HCT116 (cell line): ENCODE measurements around the gene TMC1. TPM values are rescaled to one million over a fixed set of nuclear protein-coding genes. Genes with fewer than 3 reads are reported as not detected.

Experiments used
- ATAC-seq: fragments of 200-7000 bp; cut with Tn5 transposase; 2 replicates; pipeline ENCODE4 v1.9.1; 2020; ENCODE audit warnings: mild to moderate bottlenecking, moderate library complexity
- BruUV-seq: library from RNA; stranded (reverse); fragments of 400-500 nt; replicated peaks from 2 replicates; lab custom pipeline; 2021; lab: Mats Ljungman, UMichigan
- CTCF ChIA-PET: fragments of 300-600 bp; sonication (Branson Sonifier 250); formaldehyde crosslinking; loops from one replicate; lab custom pipeline; 2021; ENCODE audit warnings: antibody characterized with exemption; lab: Charles Lee
- POLR2A ChIA-PET: fragments of 300-600, 350-600 bp; sonication (Branson Sonifier 250); formaldehyde crosslinking; loops from one replicate; lab custom pipeline; 2021; ENCODE audit warnings: antibody characterized with exemption; lab: Charles Lee
- RAD21 ChIA-PET, 2 experiments: fragments of 300-600 bp; sonication (Branson Sonifier 250); formaldehyde crosslinking; loops; one replicate each; lab custom pipeline; 2023; ENCODE audit warnings: low total read pairs in 2 of 2; ENCODE audit not compliant: uncharacterized antibody in 2 of 2, unreplicated experiment in 2 of 2, low non-redundant PET in 1 of 2; lab: Charles Lee
- DNase-seq: peaks from one replicate; pipeline ENCODE4 v3.0.0-alpha.2; 2010; ENCODE audit warnings: low read depth, low spot score
- H2AFZ ChIP-seq: fragments of 200-600 bp; shearing (Covaris generic), sonication (generic); 2 replicates; pipeline ENCODE4 v1.6.1; 2017; ENCODE audit warnings: low read depth, mixed run types, mixed read lengths, antibody characterized with exemption, low read length; ENCODE audit not compliant: poor library complexity, severe bottlenecking
- H3K27ac ChIP-seq: 2 replicates; pipeline ENCODE4 v1.5.1; 2012; ENCODE audit warnings: low read depth, low read length
- H3K27me3 ChIP-seq: fragments of 200-600 bp; sonication (generic); 2 replicates; pipeline ENCODE4 v1.6.1; 2016; ENCODE audit warnings: mixed run types, low read length, mixed read lengths; ENCODE audit not compliant: insufficient read depth
- H3K36me3 ChIP-seq, 2 experiments: fragments of 200-500 bp in 1 of 2; fragments of 200-600 bp in 1 of 2; sonication (Bioruptor generic) in 1 of 2; sonication (generic) in 1 of 2; 2 replicates each; pipeline versions ENCODE4 v1.5.1 to v1.6.1; 2014 to 2016; ENCODE audit warnings: low read length in 2 of 2, inconsistent platforms in 1 of 2, mixed read lengths in 1 of 2, mixed run types in 1 of 2; ENCODE audit not compliant: insufficient read depth in 2 of 2, control insufficient read depth in 1 of 2
- H3K4me1 ChIP-seq, 2 experiments: fragments of 200-600 bp in 1 of 2; sonication (generic) in 1 of 2; 2 replicates each; pipeline versions ENCODE4 v1.5.1 to v1.6.1; 2012 to 2017; ENCODE audit warnings: low read length in 2 of 2, inconsistent platforms in 1 of 2, mild to moderate bottlenecking in 1 of 2, mixed read lengths in 1 of 2, mixed run types in 1 of 2, moderate library complexity in 1 of 2; ENCODE audit not compliant: insufficient read depth in 2 of 2, control insufficient read depth in 1 of 2
- H3K4me2 ChIP-seq: fragments of 200-600 bp; sonication (generic); 2 replicates; pipeline ENCODE4 v1.6.1; 2017; ENCODE audit warnings: mixed run types, low read length, mixed read lengths
- H3K4me3 ChIP-seq, 2 experiments: fragments of 200-600 bp in 1 of 2; sonication (generic) in 1 of 2; replicated peaks in 1 of 2; 2 replicates each; pipeline ENCODE4 v1.5.1; 2011 to 2016; ENCODE audit warnings: low read length in 2 of 2, control low read depth in 1 of 2, low read depth in 1 of 2, mild to moderate bottlenecking in 1 of 2, mixed read lengths in 1 of 2, mixed run types in 1 of 2
- H3K79me2 ChIP-seq: fragments of 200-600 bp; sonication (generic); 2 replicates; pipeline ENCODE4 v1.6.1; 2017; ENCODE audit warnings: mild to moderate bottlenecking, mixed run types, low read length, moderate library complexity, mixed read lengths; ENCODE audit not compliant: insufficient read depth
- H3K9ac ChIP-seq: fragments of 200-600 bp; sonication (generic); 2 replicates; pipeline ENCODE4 v1.6.1; 2016; ENCODE audit warnings: low read length, mixed read lengths
- H3K9me2 ChIP-seq: fragments of 200-600 bp; sonication (generic), shearing (Covaris generic); 2 replicates; pipeline ENCODE4 v1.6.1; 2017; ENCODE audit warnings: mixed run types, mild to moderate bottlenecking, moderate library complexity; ENCODE audit not compliant: insufficient read depth
- H3K9me3 ChIP-seq, 2 experiments: fragments of 200-500 bp in 1 of 2; fragments of 200-600 bp in 1 of 2; sonication (Bioruptor generic) in 1 of 2; sonication (generic) in 1 of 2; 2 replicates each; pipeline ENCODE4 v1.6.1; 2014 to 2017; ENCODE audit warnings: low read length in 2 of 2, mixed read lengths in 2 of 2, inconsistent platforms in 1 of 2, low read depth in 1 of 2, mild to moderate bottlenecking in 1 of 2, mixed run types in 1 of 2, moderate library complexity in 1 of 2; ENCODE audit not compliant: control insufficient read depth in 1 of 2, insufficient read depth in 1 of 2
- H4K20me1 ChIP-seq: fragments of 200-600 bp; sonication (generic), shearing (Covaris generic); 2 replicates; pipeline ENCODE4 v1.6.1; 2017; ENCODE audit warnings: mixed run types, mild to moderate bottlenecking, moderate library complexity; ENCODE audit not compliant: insufficient read depth
- EGR1 ChIP-seq: IDR thresholded peaks from 2 replicates; pipeline ENCODE4 v1.6.1; 2012; ENCODE audit warnings: low read depth
- ELF1 ChIP-seq: IDR thresholded peaks from 2 replicates; pipeline ENCODE4 v1.6.1; 2012; ENCODE audit warnings: low read depth, borderline replicate concordance
- EZH2 ChIP-seq: fragments of 200-600 bp; sonication (generic); IDR thresholded peaks from 2 replicates; pipeline ENCODE4 v1.6.1; 2017; ENCODE audit warnings: antibody characterized with exemption, mixed run types
- EZH2phosphoT487 ChIP-seq: fragments of 200-600 bp; IDR thresholded peaks from 2 replicates; pipeline ENCODE4 v1.6.1; 2018; ENCODE audit warnings: antibody characterized with exemption, borderline replicate concordance
- FOSL1 ChIP-seq: IDR thresholded peaks from 2 replicates; pipeline ENCODE4 v1.6.1; 2012; ENCODE audit warnings: low read depth
- JUND ChIP-seq: IDR thresholded peaks from 2 replicates; pipeline ENCODE4 v1.6.1; 2012
- POLR2A ChIP-seq: IDR thresholded peaks from 2 replicates; pipeline ENCODE4 v1.7.0; 2011; ENCODE audit warnings: borderline replicate concordance; ENCODE audit not compliant: insufficient read depth, insufficient read length; ENCODE audit errors: extremely low read depth
- POLR2AphosphoS5 ChIP-seq: IDR thresholded peaks from 2 replicates; pipeline ENCODE4 v1.6.1; 2011; ENCODE audit warnings: mild to moderate bottlenecking, low read depth, low read length, moderate library complexity
- RAD21 ChIP-seq: IDR thresholded peaks from 2 replicates; pipeline ENCODE4 v1.6.1; 2012; ENCODE audit warnings: low read depth, mild to moderate bottlenecking
- SIN3A ChIP-seq: IDR thresholded peaks from 2 replicates; pipeline ENCODE4 v1.6.1; 2012; ENCODE audit warnings: low read depth
- SP1 ChIP-seq: IDR thresholded peaks from 2 replicates; pipeline ENCODE4 v1.6.1; 2012; ENCODE audit warnings: low read depth
- SRF ChIP-seq: IDR thresholded peaks from 2 replicates; pipeline ENCODE4 v1.6.1; 2012; ENCODE audit warnings: low read depth
- YY1 ChIP-seq: IDR thresholded peaks from 2 replicates; pipeline ENCODE4 v1.6.1; 2011; ENCODE audit warnings: low read length, low read depth, moderate library complexity, mild to moderate bottlenecking; ENCODE audit not compliant: insufficient replicate concordance; ENCODE audit errors: extremely low read depth
- ZNF274 ChIP-seq: fragments of 200-500 bp; sonication (Bioruptor generic); IDR thresholded peaks from 2 replicates; pipeline ENCODE4 v1.6.1; 2014; ENCODE audit warnings: mild to moderate bottlenecking, low read depth, low read length, inconsistent platforms
- intact Hi-C: fragments of 100-400 bp; cut with micrococcal nuclease; formaldehyde crosslinking; loops from 2 replicates; pipeline ENCODE4 v1.10.0; 2022
- total RNA-seq: library from RNA; stranded (reverse); gene quantifications from one replicate; pipeline ENCODE4 v1.2.1, GENCODE V29; 2021; ENCODE audit not compliant: unreplicated experiment
- TF ChIP-seq, protein P1 (sequence below): IDR thresholded peaks from 2 replicates; pipeline ENCODE4 v1.6.1; 2012; ENCODE audit warnings: low read depth
- TF ChIP-seq, protein P2 (sequence below): IDR thresholded peaks from 2 replicates; pipeline ENCODE4 v1.6.1; 2012
- TF ChIP-seq, protein P3 (sequence below), 3 experiments: fragments of 200-600 bp in 1 of 3; sonication (generic) in 1 of 3; IDR thresholded peaks in 2 of 3; conservative IDR thresholded peaks in 1 of 3; 2 replicates each; pipeline ENCODE4 v1.5.1; 2012 to 2017; ENCODE audit warnings: low read depth in 2 of 3, low read length in 2 of 3, antibody characterized with exemption in 1 of 3, borderline replicate concordance in 1 of 3, control low read depth in 1 of 3, mild to moderate bottlenecking in 1 of 3, mixed read lengths in 1 of 3, mixed run types in 1 of 3, moderate library complexity in 1 of 3; ENCODE audit not compliant: insufficient read depth in 1 of 3

TMC1 gene
- total RNA-seq, 1 experiment from 2014 or later, result 0.57 TPM

DNA sequence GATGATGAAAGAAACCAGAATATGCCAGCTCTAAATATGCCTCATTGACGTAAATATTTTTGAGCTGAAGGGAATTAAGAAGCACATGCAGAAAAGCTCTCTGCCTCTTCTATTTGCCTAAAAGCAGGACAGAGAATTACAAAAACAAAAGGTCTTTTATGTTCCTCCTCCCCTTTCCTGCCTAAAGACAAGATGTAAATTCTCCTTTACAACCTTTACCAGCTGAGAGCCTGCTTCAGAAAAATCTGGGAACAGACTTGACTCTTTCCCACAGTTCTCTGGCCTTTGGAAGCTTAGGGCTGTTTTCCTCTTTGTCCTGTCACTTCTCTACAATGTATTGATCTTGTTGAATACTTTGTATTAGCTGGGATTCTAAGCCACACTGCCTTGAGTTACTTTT, 199.7 kb downstream of the TMC1 start:
- H3K79me2 ChIP-seq, result no peaks in the 10 kb centered on the region

DNA sequence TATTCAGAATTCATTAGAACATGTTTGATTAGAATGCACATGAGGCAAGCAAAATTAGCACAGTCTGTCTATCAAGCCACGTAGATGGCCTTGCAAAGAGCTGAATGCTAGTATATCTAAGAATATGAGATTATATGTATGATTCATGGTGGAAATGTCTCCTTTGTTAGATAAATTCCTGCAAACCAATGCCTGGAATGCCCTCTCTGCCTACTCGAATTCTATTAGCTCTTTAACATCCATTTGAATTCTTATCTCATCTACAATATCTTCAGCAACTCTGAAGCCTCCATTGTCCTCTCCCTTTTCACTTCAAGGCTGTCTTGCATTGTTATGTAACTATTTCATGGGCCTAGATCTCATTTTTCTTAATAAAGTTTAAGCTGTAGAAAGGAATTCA, 205.5 kb downstream of the TMC1 start:
- H3K79me2 ChIP-seq, result no peaks in the 10 kb centered on the region
- H3K4me1 ChIP-seq, result no peaks in the 10 kb centered on the region
- no peaks in the 10 kb centered on the region for H3K27me3 ChIP-seq
- H2AFZ ChIP-seq, result no peak overlapping the region
- H3K27ac ChIP-seq, result no peak overlapping the region
- POLR2A ChIA-PET, result no interaction called here
- TF ChIP-seq SP1 (no peak), SIN3A (no peak), YY1 (no peak), POLR2A (no peak), POLR2AphosphoS5 (no peak), JUND (no peak), EGR1 (no peak), SRF (no peak), FOSL1 (no peak)
- TF ChIP-seq, protein P1, sequence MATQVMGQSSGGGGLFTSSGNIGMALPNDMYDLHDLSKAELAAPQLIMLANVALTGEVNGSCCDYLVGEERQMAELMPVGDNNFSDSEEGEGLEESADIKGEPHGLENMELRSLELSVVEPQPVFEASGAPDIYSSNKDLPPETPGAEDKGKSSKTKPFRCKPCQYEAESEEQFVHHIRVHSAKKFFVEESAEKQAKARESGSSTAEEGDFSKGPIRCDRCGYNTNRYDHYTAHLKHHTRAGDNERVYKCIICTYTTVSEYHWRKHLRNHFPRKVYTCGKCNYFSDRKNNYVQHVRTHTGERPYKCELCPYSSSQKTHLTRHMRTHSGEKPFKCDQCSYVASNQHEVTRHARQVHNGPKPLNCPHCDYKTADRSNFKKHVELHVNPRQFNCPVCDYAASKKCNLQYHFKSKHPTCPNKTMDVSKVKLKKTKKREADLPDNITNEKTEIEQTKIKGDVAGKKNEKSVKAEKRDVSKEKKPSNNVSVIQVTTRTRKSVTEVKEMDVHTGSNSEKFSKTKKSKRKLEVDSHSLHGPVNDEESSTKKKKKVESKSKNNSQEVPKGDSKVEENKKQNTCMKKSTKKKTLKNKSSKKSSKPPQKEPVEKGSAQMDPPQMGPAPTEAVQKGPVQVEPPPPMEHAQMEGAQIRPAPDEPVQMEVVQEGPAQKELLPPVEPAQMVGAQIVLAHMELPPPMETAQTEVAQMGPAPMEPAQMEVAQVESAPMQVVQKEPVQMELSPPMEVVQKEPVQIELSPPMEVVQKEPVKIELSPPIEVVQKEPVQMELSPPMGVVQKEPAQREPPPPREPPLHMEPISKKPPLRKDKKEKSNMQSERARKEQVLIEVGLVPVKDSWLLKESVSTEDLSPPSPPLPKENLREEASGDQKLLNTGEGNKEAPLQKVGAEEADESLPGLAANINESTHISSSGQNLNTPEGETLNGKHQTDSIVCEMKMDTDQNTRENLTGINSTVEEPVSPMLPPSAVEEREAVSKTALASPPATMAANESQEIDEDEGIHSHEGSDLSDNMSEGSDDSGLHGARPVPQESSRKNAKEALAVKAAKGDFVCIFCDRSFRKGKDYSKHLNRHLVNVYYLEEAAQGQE, result no peak
- TF ChIP-seq, protein P2, sequence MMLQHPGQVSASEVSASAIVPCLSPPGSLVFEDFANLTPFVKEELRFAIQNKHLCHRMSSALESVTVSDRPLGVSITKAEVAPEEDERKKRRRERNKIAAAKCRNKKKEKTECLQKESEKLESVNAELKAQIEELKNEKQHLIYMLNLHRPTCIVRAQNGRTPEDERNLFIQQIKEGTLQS, result no peak
- H4K20me1 ChIP-seq, result no peaks in the 10 kb centered on the region
- no peaks in the 10 kb centered on the region for H3K9me3 ChIP-seq
- no TSS peak for BruUV-seq
- no peak overlapping the region for H3K9ac ChIP-seq
- RAD21 ChIA-PET, result no interaction called here
- CTCF ChIA-PET, result no interaction called here
- DNase-seq, result no peak
- H3K4me3 ChIP-seq, result no peak overlapping the region
- intact Hi-C loops, result no loop called here
- H3K9me2 ChIP-seq, result no peaks in the 10 kb centered on the region
- no peak overlapping the region for H3K4me2 ChIP-seq
- ATAC-seq, result no peak
- no peaks in the 10 kb centered on the region for H3K36me3 ChIP-seq

More for the DNA sequence above, 199.7 kb downstream of the TMC1 start:
- no peak for DNase-seq
- Histone ChIP-seq H3K36me3 (no peaks in the 10 kb centered on the region), H3K4me1 (no peaks in the 10 kb centered on the region), H4K20me1 (no peaks in the 10 kb centered on the region), H3K4me3 (no peak overlapping the region), H3K4me2 (no peak overlapping the region)
- RAD21 ChIA-PET, result no interaction called here
- POLR2A ChIA-PET, result no interaction called here
- TF ChIP-seq SIN3A, result no peak
- TF ChIP-seq ZNF274, result no peak
- no peak for TF ChIP-seq EZH2
- no peak for TF ChIP-seq RAD21
- no peak for TF ChIP-seq EGR1
- TF ChIP-seq FOSL1, result no peak
- no peak for TF ChIP-seq ELF1
- no peak for TF ChIP-seq EZH2phosphoT487
- TF ChIP-seq, protein P3, sequence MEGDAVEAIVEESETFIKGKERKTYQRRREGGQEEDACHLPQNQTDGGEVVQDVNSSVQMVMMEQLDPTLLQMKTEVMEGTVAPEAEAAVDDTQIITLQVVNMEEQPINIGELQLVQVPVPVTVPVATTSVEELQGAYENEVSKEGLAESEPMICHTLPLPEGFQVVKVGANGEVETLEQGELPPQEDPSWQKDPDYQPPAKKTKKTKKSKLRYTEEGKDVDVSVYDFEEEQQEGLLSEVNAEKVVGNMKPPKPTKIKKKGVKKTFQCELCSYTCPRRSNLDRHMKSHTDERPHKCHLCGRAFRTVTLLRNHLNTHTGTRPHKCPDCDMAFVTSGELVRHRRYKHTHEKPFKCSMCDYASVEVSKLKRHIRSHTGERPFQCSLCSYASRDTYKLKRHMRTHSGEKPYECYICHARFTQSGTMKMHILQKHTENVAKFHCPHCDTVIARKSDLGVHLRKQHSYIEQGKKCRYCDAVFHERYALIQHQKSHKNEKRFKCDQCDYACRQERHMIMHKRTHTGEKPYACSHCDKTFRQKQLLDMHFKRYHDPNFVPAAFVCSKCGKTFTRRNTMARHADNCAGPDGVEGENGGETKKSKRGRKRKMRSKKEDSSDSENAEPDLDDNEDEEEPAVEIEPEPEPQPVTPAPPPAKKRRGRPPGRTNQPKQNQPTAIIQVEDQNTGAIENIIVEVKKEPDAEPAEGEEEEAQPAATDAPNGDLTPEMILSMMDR (IDR thresholded peaks at IDR 0.05 in 2 of 3, conservative IDR thresholded peaks at IDR 0.05 in 1 of 3; ENCODE audit: borderline replicate concordance in 1 of 3, insufficient read depth in 1 of 3, low read depth in 2 of 3, low read length in 2 of 3), result no peak
- TF ChIP-seq, all 23 proteins: peak for 0
- Histone ChIP-seq H3K27me3 (no peaks in the 10 kb centered on the region), H2AFZ (no peak overlapping the region), H3K27ac (no peak overlapping the region), H3K9me2 (no peaks in the 10 kb centered on the region), H3K9me3 (no peaks in the 10 kb centered on the region), H3K9ac (no peak overlapping the region)
- ATAC-seq, result no peak
- CTCF ChIA-PET, result no interaction called here
- intact Hi-C loops, result no loop called here
- no TSS peak for BruUV-seq
